ENCODE results near the gene ZEB2.

- TF ChIP-seq CTCF (IDR thresholded peaks at IDR 0.05), result no peak
- no peak for TF ChIP-seq POLR2AphosphoS5 (IDR thresholded peaks at IDR 0.05)
- TF ChIP-seq POLR2A (IDR thresholded peaks at IDR 0.05), result no peak
- TF ChIP-seq EP300 (IDR thresholded peaks at IDR 0.05; ENCODE audit: low read depth), result no peak
Measured at GRCh38 chr2:144438801-144439631, 80.9 kb downstream of the ZEB2 start.

All from transverse colon (tissue), 4 donors.